Activated naive CD8-positive, alpha-beta T cell treated with anti-CD3 and anti-CD28 coated beads, Interleukin-2, amount 10 ng/mL, durations not matched to agents 7 days and 5 days (primary cell): ENCODE measurements around the gene LRRC8B. TPM values are rescaled to one million over a fixed set of nuclear protein-coding genes. Genes with fewer than 3 reads are reported as not detected.
"Not testable (repeated sequence)": the region's sequence is repeated elsewhere in the genome, so short reads cannot be mapped to it uniquely, and the experiment has no call there.

Source experiments
- ATAC-seq: fragments of 150-1000 bp; cut with Tn5 transposase; one replicate; pipeline ENCODE4 v1.10.0; 2021; ENCODE audit warnings: low read depth, moderate library complexity
- POLR2A ChIA-PET: fragments of 350-600 bp; sonication (Branson Sonifier 250); formaldehyde crosslinking; loops from one replicate; lab custom pipeline; 2021; ENCODE audit warnings: antibody characterized with exemption; lab: Charles Lee
- DNase-seq: peaks from one replicate; pipeline ENCODE4 v3.0.0; 2021
- H3K27ac Mint-ChIP-seq: one replicate; pipeline ENCODE4 v1.8.0; 2022; ENCODE audit warnings: mild to moderate bottlenecking, mixed read lengths
- H3K27me3 Mint-ChIP-seq: one replicate; pipeline ENCODE4 v1.8.0; 2022; ENCODE audit warnings: mild to moderate bottlenecking, moderate library complexity, mixed read lengths
- H3K36me3 Mint-ChIP-seq: one replicate; pipeline ENCODE4 v1.8.0; 2021; ENCODE audit warnings: mild to moderate bottlenecking, mixed read lengths
- H3K4me1 Mint-ChIP-seq: one replicate; pipeline ENCODE4 v1.8.0; 2021; ENCODE audit warnings: mixed read lengths
- H3K4me3 Mint-ChIP-seq: one replicate; pipeline ENCODE4 v1.8.0; 2022; ENCODE audit warnings: mild to moderate bottlenecking, moderate library complexity, mixed read lengths
- H3K9me3 Mint-ChIP-seq: one replicate; pipeline ENCODE4 v1.8.0; 2021; ENCODE audit warnings: mixed read lengths
- total RNA-seq, 2 experiments: library from RNA; stranded (reverse); gene quantifications; one replicate each; pipeline ENCODE4 v1.2.3, GENCODE V29; 2021

LRRC8B gene
- total RNA-seq, 2 experiments from 2014 or later, result 12.8 to 13.9 TPM

- H3K27ac Mint-ChIP-seq, result no peak overlapping the region
- H3K27me3 Mint-ChIP-seq, result no peaks in the 10 kb centered on the region
- DNase-seq (no peak), ATAC-seq (no peak)
- POLR2A ChIA-PET, result no interaction called here
- H3K4me1 Mint-ChIP-seq, result peaks cover 20% of the 10 kb centered on the region
- no peak overlapping the region for H3K4me3 Mint-ChIP-seq
- peaks cover 36% of the 10 kb centered on the region for H3K36me3 Mint-ChIP-seq
- peaks cover 4% of the 10 kb centered on the region for H3K9me3 Mint-ChIP-seq
These were observed 5.9 kb downstream of the LRRC8B start for GRCh38 chr1:89530444-89531089.

- POLR2A ChIA-PET, result no interaction called here
- peaks cover 18% of the 10 kb centered on the region for H3K4me1 Mint-ChIP-seq
- DNase-seq (no peak), ATAC-seq (no peak)
- peak overlapping the region; percentile 7 for H3K27ac Mint-ChIP-seq
- peaks cover 39% of the 10 kb centered on the region for H3K36me3 Mint-ChIP-seq
- H3K4me3 Mint-ChIP-seq, result no peak overlapping the region
- H3K27me3 Mint-ChIP-seq, result no peaks in the 10 kb centered on the region
- peaks cover 4% of the 10 kb centered on the region for H3K9me3 Mint-ChIP-seq
These were observed 7.0 kb downstream of the LRRC8B start for GRCh38 chr1:89531480-89532139.

GRCh38 chr1:89532228-89532627, 7.6 kb downstream of the LRRC8B start:
- H3K4me3 Mint-ChIP-seq, result no peak overlapping the region
- peaks cover 18% of the 10 kb centered on the region for H3K4me1 Mint-ChIP-seq
- H3K36me3 Mint-ChIP-seq, result peaks cover 45% of the 10 kb centered on the region
- POLR2A ChIA-PET, result no interaction called here
- ATAC-seq (no peak), DNase-seq (no peak)
- peaks cover 4% of the 10 kb centered on the region for H3K9me3 Mint-ChIP-seq
- no peaks in the 10 kb centered on the region for H3K27me3 Mint-ChIP-seq
- peak overlapping the region; percentile 7 for H3K27ac Mint-ChIP-seq

GRCh38 chr1:89532866-89533265, 8.2 kb downstream of the LRRC8B start:
- Mint-ChIP-seq H3K27me3 (no peaks in the 10 kb centered on the region), H3K27ac (no peak overlapping the region), H3K4me1 (peaks cover 18% of the 10 kb centered on the region), H3K9me3 (peaks cover 4% of the 10 kb centered on the region), H3K36me3 (peaks cover 47% of the 10 kb centered on the region), H3K4me3 (no peak overlapping the region)
- POLR2A ChIA-PET, result no interaction called here
- no peak for ATAC-seq
- DNase-seq, result no peak

- POLR2A ChIA-PET, result no interaction called here
- DNase-seq (no peak), ATAC-seq (no peak)
- Mint-ChIP-seq H3K9me3 (peaks cover 4% of the 10 kb centered on the region), H3K4me1 (peaks cover 30% of the 10 kb centered on the region), H3K27me3 (no peaks in the 10 kb centered on the region), H3K36me3 (peaks cover 54% of the 10 kb centered on the region), H3K27ac (no peak overlapping the region), H3K4me3 (no peak overlapping the region)
These were observed 10.9 kb downstream of the LRRC8B start for GRCh38 chr1:89535537-89535936.

- DNase-seq (no peak), ATAC-seq (no peak)
- Mint-ChIP-seq H3K36me3 (peaks cover 49% of the 10 kb centered on the region), H3K27me3 (no peaks in the 10 kb centered on the region), H3K4me1 (peaks cover 30% of the 10 kb centered on the region), H3K4me3 (no peak overlapping the region), H3K27ac (no peak overlapping the region), H3K9me3 (peaks cover 4% of the 10 kb centered on the region)
- POLR2A ChIA-PET, result no interaction called here
These were observed 12.1 kb downstream of the LRRC8B start for GRCh38 chr1:89536555-89537341.

- no peak overlapping the region for H3K27ac Mint-ChIP-seq
- no peak for DNase-seq
- peaks cover 26% of the 10 kb centered on the region for H3K4me1 Mint-ChIP-seq
- POLR2A ChIA-PET, result no interaction called here
- H3K9me3 Mint-ChIP-seq, result no peaks in the 10 kb centered on the region
- H3K36me3 Mint-ChIP-seq, result peaks cover 38% of the 10 kb centered on the region
- H3K4me3 Mint-ChIP-seq, result no peak overlapping the region
- H3K27me3 Mint-ChIP-seq, result no peaks in the 10 kb centered on the region
- no peak for ATAC-seq
These were observed 13.7 kb downstream of the LRRC8B start for GRCh38 chr1:89538361-89538760.

- Mint-ChIP-seq H3K27ac (no peak overlapping the region), H3K27me3 (no peaks in the 10 kb centered on the region), H3K4me3 (no peak overlapping the region), H3K9me3 (no peaks in the 10 kb centered on the region), H3K36me3 (peaks cover 37% of the 10 kb centered on the region), H3K4me1 (peaks cover 26% of the 10 kb centered on the region)
- POLR2A ChIA-PET, result no interaction called here
- DNase-seq (no peak), ATAC-seq (no peak)
These were observed 14.5 kb downstream of the LRRC8B start for GRCh38 chr1:89539128-89539527.

- ATAC-seq (no peak), DNase-seq (no peak)
- POLR2A ChIA-PET, result no interaction called here
- Mint-ChIP-seq H3K4me3 (no peak overlapping the region), H3K27ac (no peak overlapping the region), H3K4me1 (peaks cover 32% of the 10 kb centered on the region), H3K9me3 (no peaks in the 10 kb centered on the region), H3K36me3 (peaks cover 35% of the 10 kb centered on the region), H3K27me3 (no peaks in the 10 kb centered on the region)
These were observed 15.9 kb downstream of the LRRC8B start for GRCh38 chr1:89540406-89540970.

- Mint-ChIP-seq H3K9me3 (no peaks in the 10 kb centered on the region), H3K36me3 (peaks cover 33% of the 10 kb centered on the region), H3K27me3 (no peaks in the 10 kb centered on the region), H3K27ac (no peak overlapping the region), H3K4me1 (peaks cover 39% of the 10 kb centered on the region), H3K4me3 (no peak overlapping the region)
- DNase-seq, result no peak
- POLR2A ChIA-PET, result no interaction called here
- ATAC-seq, result no peak
These were observed 17.7 kb downstream of the LRRC8B start for GRCh38 chr1:89542345-89542744.

GRCh38 chr1:89543632-89544031, 19.0 kb downstream of the LRRC8B start:
- DNase-seq, H3K4me3 Mint-ChIP-seq, H3K27me3 Mint-ChIP-seq, H3K27ac Mint-ChIP-seq, H3K9me3 Mint-ChIP-seq, POLR2A ChIA-PET, ATAC-seq: not testable (repeated sequence)
- Mint-ChIP-seq H3K36me3 (peaks cover 26% of the 10 kb centered on the region), H3K4me1 (peaks cover 33% of the 10 kb centered on the region)

- POLR2A ChIA-PET, result no interaction called here
- peak; percentile 59 for ATAC-seq
- peaks cover 28% of the 10 kb centered on the region for H3K4me1 Mint-ChIP-seq
- no peaks in the 10 kb centered on the region for H3K27me3 Mint-ChIP-seq
- peaks cover 25% of the 10 kb centered on the region for H3K36me3 Mint-ChIP-seq
- peak overlapping the region; percentile 17 for H3K4me3 Mint-ChIP-seq
- H3K9me3 Mint-ChIP-seq, result no peaks in the 10 kb centered on the region
- no peak for DNase-seq
- H3K27ac Mint-ChIP-seq, result peak overlapping the region; percentile 65
These were observed 20.8 kb downstream of the LRRC8B start for GRCh38 chr1:89545264-89546038.
